Esophagus squamous epithelium (tissue), 5 donors: ENCODE measurements around the gene FGD6. TPM values are rescaled to one million over a fixed set of nuclear protein-coding genes. Genes with fewer than 3 reads are reported as not detected.
"Not testable (repeated sequence)": the region's sequence is repeated elsewhere in the genome, so short reads cannot be mapped to it uniquely, and the experiment has no call there.

Source experiments
- DNase-seq: peaks from one replicate; lab custom pipeline; 2025; lab: John Stamatoyannopoulos, UW
- H3K27ac ChIP-seq, 4 donors: fragments of 200-600 bp; sonication (generic); one replicate each; pipeline ENCODE4 v1.5.1; 2016 to 2019; ENCODE audit warnings: mild to moderate bottlenecking in 1 of 4
- H3K27me3 ChIP-seq, 4 donors: fragments of 200-600 bp; sonication (generic); 1 replicate in 3 of 4; 2 replicates in 1 of 4; pipeline versions ENCODE4 v1.5.1 to v1.6.0; 2017 to 2021; ENCODE audit warnings: antibody characterized with exemption in 1 of 4
- H3K36me3 ChIP-seq, 3 donors: fragments of 200-600 bp; sonication (generic); one replicate each; pipeline ENCODE4 v1.5.1; 2016 to 2019
- H3K4me1 ChIP-seq, 3 donors: fragments of 200-600 bp; sonication (generic); one replicate each; pipeline ENCODE4 v1.5.1; 2017 to 2019
- H3K4me3 ChIP-seq, 4 donors: fragments of 200-600 bp; sonication (generic); 1 replicate in 3 of 4; 2 replicates in 1 of 4; pipeline ENCODE4 v1.5.1; 2016 to 2019; ENCODE audit warnings: mild to moderate bottlenecking in 2 of 4, moderate library complexity in 1 of 4
- H3K9me3 ChIP-seq, 3 donors: fragments of 200-600 bp; sonication (generic); one replicate each; pipeline ENCODE4 v1.5.1; 2016 to 2019
- POLR2A ChIP-seq, 4 donors: fragments of 450-650 bp; IDR thresholded peaks; one replicate each; pipeline ENCODE4 v1.6.1; 2017; ENCODE audit warnings: antibody characterized with exemption in 4 of 4, mild to moderate bottlenecking in 4 of 4, moderate library complexity in 3 of 4
- WGBS, 2 donors: methylation state at CpG; one replicate each; pipeline ENCODE4 v1.1.5; 2018; 5-methylcytosine and 5-hydroxymethylcytosine counted together
- intact Hi-C: fragments of 100-400 bp; cut with DNase I; formaldehyde crosslinking; loops from one replicate; pipeline ENCODE4 v1.15.0; 2022
- total RNA-seq, 4 donors: library from RNA; depleted of rRNA; stranded (reverse); fragments of >200 nt; gene quantifications; one replicate each; pipeline ENCODE4 v1.1.0, GENCODE V29; 2016
- TF ChIP-seq, protein P1 (sequence below), 6 experiments: fragments of 450-650 bp in 4 of 6; fragments of 200-600 bp in 2 of 6; sonication (generic) in 2 of 6; IDR thresholded peaks; one replicate each; pipeline ENCODE4 v1.5.1; 2016 to 2019; ENCODE audit warnings: antibody characterized with exemption in 6 of 6, mild to moderate bottlenecking in 4 of 6, moderate library complexity in 4 of 6
- donor health status: DM: yes; HTN: yes; CAD: no.

Gene FGD6
- total RNA-seq, 4 donors from 2014 or later = 10.0 to 19.1 (median 13.2) TPM

DNA sequence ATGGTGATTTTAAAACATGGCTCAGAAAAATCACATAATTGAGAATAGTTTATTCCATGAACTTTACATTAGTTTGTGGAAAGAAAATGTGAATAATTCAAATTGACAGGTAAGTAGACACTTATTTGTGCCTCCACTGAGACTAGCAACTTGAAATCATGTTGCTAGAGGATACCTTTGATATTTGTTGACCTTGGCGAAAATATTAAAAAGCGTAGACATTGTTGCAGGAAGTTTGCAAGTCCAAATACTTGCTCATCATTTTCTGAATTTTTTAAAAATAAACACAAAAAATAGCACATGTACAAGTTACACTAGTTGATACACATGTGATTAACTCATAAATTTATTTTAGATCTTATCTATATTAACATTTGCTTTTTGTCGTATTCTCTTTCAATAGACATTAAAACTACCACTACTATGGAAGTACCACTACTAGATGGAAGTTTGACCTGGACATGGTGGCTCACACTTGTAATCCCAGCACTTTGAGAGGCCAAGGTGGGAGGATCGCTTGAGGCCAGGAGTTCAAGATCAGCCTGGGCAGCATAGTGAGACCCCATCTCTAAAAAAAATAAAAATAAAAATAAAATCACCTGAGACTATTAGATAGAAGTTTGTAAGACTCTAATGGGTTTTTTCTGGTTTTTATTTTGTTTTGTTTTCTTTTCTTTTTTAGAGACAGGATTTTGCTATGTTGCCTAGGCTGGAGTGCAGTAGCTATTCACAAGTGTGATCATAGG lies 24.7 kb upstream of the FGD6 start:
- Histone ChIP-seq H3K27ac (no peak overlapping the region), H3K4me3 (no peak overlapping the region), H3K36me3 (peaks cover 0 to 26% (median 0%) of the 10 kb centered on the region in 3 donors), H3K27me3 (no peaks in the 10 kb centered on the region), H3K4me1 (peaks cover 0 to 18% (median 6%) of the 10 kb centered on the region in 3 donors), H3K9me3 (no peaks in the 10 kb centered on the region)
- DNase-seq = no peak
- 93 to 95% methylated on average over 4 of the region's 4 CpGs for WGBS, 2 donors
- intact Hi-C loops = no loop called here
- TF ChIP-seq, protein P1, sequence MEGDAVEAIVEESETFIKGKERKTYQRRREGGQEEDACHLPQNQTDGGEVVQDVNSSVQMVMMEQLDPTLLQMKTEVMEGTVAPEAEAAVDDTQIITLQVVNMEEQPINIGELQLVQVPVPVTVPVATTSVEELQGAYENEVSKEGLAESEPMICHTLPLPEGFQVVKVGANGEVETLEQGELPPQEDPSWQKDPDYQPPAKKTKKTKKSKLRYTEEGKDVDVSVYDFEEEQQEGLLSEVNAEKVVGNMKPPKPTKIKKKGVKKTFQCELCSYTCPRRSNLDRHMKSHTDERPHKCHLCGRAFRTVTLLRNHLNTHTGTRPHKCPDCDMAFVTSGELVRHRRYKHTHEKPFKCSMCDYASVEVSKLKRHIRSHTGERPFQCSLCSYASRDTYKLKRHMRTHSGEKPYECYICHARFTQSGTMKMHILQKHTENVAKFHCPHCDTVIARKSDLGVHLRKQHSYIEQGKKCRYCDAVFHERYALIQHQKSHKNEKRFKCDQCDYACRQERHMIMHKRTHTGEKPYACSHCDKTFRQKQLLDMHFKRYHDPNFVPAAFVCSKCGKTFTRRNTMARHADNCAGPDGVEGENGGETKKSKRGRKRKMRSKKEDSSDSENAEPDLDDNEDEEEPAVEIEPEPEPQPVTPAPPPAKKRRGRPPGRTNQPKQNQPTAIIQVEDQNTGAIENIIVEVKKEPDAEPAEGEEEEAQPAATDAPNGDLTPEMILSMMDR (IDR thresholded peaks at IDR 0.05) = no peak
- no peak for TF ChIP-seq POLR2A (IDR thresholded peaks at IDR 0.05)

DNA sequence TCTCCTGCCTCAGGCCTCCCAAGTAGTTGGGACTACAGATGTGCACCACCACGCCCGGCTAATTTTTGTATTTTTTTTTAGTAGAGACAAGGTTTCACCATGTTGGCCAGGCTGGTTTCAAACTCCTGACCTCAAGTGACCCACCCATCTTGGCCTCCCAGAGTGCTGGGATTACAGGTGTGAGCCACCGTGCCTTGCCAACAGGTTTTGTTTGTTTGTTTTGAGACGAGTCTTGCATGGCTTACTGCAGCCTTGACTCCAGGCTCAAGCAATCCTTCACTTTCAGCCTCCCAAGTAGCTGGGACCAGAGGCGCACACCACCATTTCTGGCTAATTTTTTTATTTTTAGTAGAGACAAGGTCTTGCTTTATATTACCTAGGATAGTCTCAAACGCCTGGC lies 23.9 kb upstream of the FGD6 start:
- intact Hi-C loops, H3K4me3 ChIP-seq, H3K9me3 ChIP-seq, H3K27me3 ChIP-seq, DNase-seq, H3K27ac ChIP-seq: not testable (repeated sequence)
- Histone ChIP-seq H3K36me3 (peaks cover 0 to 26% (median 0%) of the 10 kb centered on the region in 3 donors), H3K4me1 (peaks cover 0 to 19% (median 7%) of the 10 kb centered on the region in 3 donors)
- WGBS, 2 donors = 85 to 89% methylated on average over 4 to 6 of the region's 6 CpGs

DNA sequence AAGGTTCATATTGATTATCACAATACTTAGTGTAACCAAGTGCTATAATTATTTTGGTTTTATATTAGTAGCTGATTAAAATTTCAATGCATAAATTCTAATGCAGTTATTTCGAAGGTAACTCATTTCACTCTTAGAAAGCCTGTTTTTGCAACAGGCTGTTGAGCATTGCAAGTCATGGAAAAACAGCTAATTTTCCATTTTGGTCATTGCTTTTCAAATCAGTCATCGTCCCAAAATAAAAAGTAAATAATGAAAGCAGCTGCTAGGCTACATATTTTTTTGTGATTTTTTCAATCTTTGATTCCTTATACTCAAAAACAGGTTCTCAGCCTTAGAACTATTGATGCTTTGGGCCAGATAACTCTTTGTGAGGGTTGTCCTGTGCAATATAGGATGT lies 23.3 kb upstream of the FGD6 start:
- H3K4me1 ChIP-seq = peaks cover 0 to 19% (median 7%) of the 10 kb centered on the region in 3 donors
- peaks cover 0 to 27% (median 0%) of the 10 kb centered on the region in 3 donors for H3K36me3 ChIP-seq
- no peaks in the 10 kb centered on the region for H3K27me3 ChIP-seq
- no peak overlapping the region for H3K4me3 ChIP-seq
- intact Hi-C loops = no loop called here
- 65 to 71% methylated on average over 2 of the region's 2 CpGs for WGBS, 2 donors
- TF ChIP-seq POLR2A (IDR thresholded peaks at IDR 0.05) = no peak
- TF ChIP-seq, protein P1 (IDR thresholded peaks at IDR 0.05) = no peak
- DNase-seq = no peak
- H3K9me3 ChIP-seq = no peaks in the 10 kb centered on the region
- no peak overlapping the region for H3K27ac ChIP-seq

DNA sequence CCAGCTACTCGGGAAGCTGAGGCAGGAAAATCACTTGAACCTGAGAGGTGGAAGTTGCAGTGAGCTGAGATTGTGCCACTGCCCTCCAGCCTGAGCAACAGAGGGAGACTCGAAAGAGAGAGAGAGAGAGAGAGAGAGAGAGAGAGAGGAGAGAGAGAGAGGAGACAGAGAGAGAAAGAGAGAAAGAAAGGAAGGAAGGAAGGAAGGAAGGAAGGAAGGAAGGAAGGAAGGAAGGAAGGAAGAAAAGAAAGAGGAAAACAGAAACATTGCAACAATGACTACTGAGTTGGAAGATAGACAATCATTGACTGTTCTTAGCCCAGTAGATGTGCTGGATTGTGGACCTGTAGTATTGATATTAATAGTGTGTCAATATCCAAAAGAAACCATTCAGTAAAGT lies 22.6 kb upstream of the FGD6 start:
- H3K4me3 ChIP-seq, H3K27me3 ChIP-seq, H3K27ac ChIP-seq, intact Hi-C loops, DNase-seq, H3K9me3 ChIP-seq: not testable (repeated sequence)
- 94 to 100% methylated on average over 2 of the region's 2 CpGs for WGBS, 2 donors
- Histone ChIP-seq H3K4me1 (peaks cover 0 to 19% (median 7%) of the 10 kb centered on the region in 3 donors), H3K36me3 (peaks cover 0 to 31% (median 0%) of the 10 kb centered on the region in 3 donors)

DNA sequence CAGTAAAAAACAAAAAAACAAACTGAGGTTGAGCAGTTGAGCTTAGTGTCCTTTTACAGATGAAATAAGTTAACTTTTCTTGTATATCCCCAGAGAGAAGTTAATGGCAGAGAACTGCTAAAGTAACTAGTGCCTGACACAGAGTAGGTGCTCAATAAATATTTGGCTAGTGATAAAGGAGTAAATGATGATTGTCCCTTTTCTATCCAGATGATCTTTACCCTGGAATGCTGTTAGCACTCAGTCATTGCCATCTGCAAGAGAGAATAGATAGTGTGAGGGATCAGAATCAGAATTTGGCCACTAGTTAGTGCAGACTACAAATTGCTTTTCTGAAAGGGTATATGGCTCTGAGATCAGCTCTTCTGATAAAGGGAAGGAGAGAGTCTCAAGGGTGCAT lies 21.9 kb upstream of the FGD6 start:
- no peaks in the 10 kb centered on the region for H3K27me3 ChIP-seq
- TF ChIP-seq, protein P1 (IDR thresholded peaks at IDR 0.05) = no peak
- TF ChIP-seq POLR2A (IDR thresholded peaks at IDR 0.05) = no peak

DNA sequence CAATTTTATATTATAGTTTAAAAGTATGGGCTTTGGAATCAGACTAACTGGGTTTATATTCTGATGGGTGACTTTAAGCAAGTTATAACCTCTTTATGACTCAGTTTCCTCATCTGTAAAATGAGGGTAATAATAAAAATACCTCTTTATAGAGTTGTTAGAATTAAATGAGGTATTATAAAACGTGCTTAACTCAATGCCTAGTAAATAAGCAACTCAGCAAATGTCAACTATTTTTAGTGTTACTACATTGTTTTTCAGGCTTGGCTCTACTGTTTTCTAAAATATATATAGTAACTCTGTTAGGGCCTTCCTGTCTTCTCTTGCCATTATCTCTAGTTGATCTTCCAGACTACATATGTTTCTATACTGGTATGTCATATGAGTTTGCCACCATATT lies 20.9 kb upstream of the FGD6 start:
- intact Hi-C loops = no loop called here
- H3K27ac ChIP-seq = no peak overlapping the region
- no peaks in the 10 kb centered on the region for H3K9me3 ChIP-seq
- WGBS, 2 donors = 75 to 77% methylated on average over 1 of the region's 1 CpG
- peaks cover 0 to 26% (median 0%) of the 10 kb centered on the region in 3 donors for H3K36me3 ChIP-seq
- no peak for DNase-seq
- peaks cover 0 to 19% (median 9%) of the 10 kb centered on the region in 3 donors for H3K4me1 ChIP-seq
- H3K4me3 ChIP-seq = no peak overlapping the region
- no peaks in the 10 kb centered on the region for H3K27me3 ChIP-seq
- TF ChIP-seq, protein P1 (IDR thresholded peaks at IDR 0.05) = no peak
- TF ChIP-seq POLR2A (IDR thresholded peaks at IDR 0.05) = no peak

More for the DNA sequence above, 21.9 kb upstream of the FGD6 start:
- H3K27ac ChIP-seq = no peak overlapping the region
- H3K4me1 ChIP-seq = peaks cover 0 to 19% (median 7%) of the 10 kb centered on the region in 3 donors
- peaks cover 0 to 35% (median 0%) of the 10 kb centered on the region in 3 donors for H3K36me3 ChIP-seq
- no peak overlapping the region for H3K4me3 ChIP-seq
- DNase-seq = no peak
- H3K9me3 ChIP-seq = no peaks in the 10 kb centered on the region
- intact Hi-C loops = no loop called here
